Osteoblast (primary cell): ENCODE data around the gene VMAC. TPM values are rescaled to one million over a fixed set of nuclear protein-coding genes. Genes with fewer than 3 reads are reported as not detected.
A peak's percentile ranks its signal among the peaks of the same experiment; 100 is the strongest.

Source experiments
- DNase-seq: peaks from one replicate; pipeline ENCODE4 v3.0.0; 2011; ENCODE audit warnings: low spot score, mixed read lengths; ENCODE audit not compliant: insufficient read length; ENCODE audit errors: missing footprints
- H2AFZ ChIP-seq: 2 replicates; pipeline ENCODE4 v1.6.0; 2011; ENCODE audit warnings: mild to moderate bottlenecking, low read length
- H3K27ac ChIP-seq: 2 replicates; pipeline ENCODE4 v1.5.1; 2011; ENCODE audit warnings: mild to moderate bottlenecking, low read depth, low read length, moderate library complexity
- H3K27me3 ChIP-seq: 2 replicates; pipeline ENCODE4 v1.6.0; 2012; ENCODE audit warnings: mild to moderate bottlenecking, control low read depth, inconsistent platforms, low read length, moderate library complexity; ENCODE audit not compliant: insufficient read depth
- H3K36me3 ChIP-seq: 2 replicates; pipeline ENCODE4 v1.5.1; 2011; ENCODE audit warnings: mild to moderate bottlenecking, low read length, control low read depth, moderate library complexity; ENCODE audit not compliant: insufficient read depth
- H3K4me1 ChIP-seq: 2 replicates; pipeline ENCODE4 v1.5.1; 2011; ENCODE audit warnings: mild to moderate bottlenecking, low read length, control low read depth, moderate library complexity; ENCODE audit not compliant: insufficient read depth
- H3K4me2 ChIP-seq: 2 replicates; pipeline ENCODE4 v1.6.0; 2011; ENCODE audit warnings: mild to moderate bottlenecking, low read length; ENCODE audit not compliant: insufficient read depth
- H3K4me3 ChIP-seq: fragments of 200-600 bp; sonication (generic); 3 replicates; pipeline ENCODE4 v1.5.1; 2012; ENCODE audit warnings: mild to moderate bottlenecking, low read length, inconsistent platforms; ENCODE audit not compliant: insufficient read depth
- H3K79me2 ChIP-seq: 2 replicates; pipeline ENCODE4 v1.6.0; 2012; ENCODE audit warnings: mild to moderate bottlenecking, low read length, control low read depth, inconsistent platforms; ENCODE audit not compliant: insufficient read depth
- H3K9me3 ChIP-seq: 2 replicates; pipeline ENCODE4 v1.5.1; 2011; ENCODE audit warnings: low read depth, low read length, control low read depth
- H4K20me1 ChIP-seq: 2 replicates; pipeline ENCODE4 v1.6.0; 2012; ENCODE audit warnings: mild to moderate bottlenecking, low read length, control low read depth; ENCODE audit not compliant: insufficient read depth
- CTCF ChIP-seq: IDR thresholded peaks from 2 replicates; pipeline ENCODE4 v1.5.1; 2011; ENCODE audit warnings: mild to moderate bottlenecking, low read depth, low read length, moderate library complexity; ENCODE audit errors: extremely low read depth
- total RNA-seq: library from RNA; depleted of rRNA; stranded (reverse); fragments of >200 nt; gene quantifications from 2 replicates; pipeline ENCODE4 v1.2.3, GENCODE V29; 2012

Gene VMAC
- total RNA-seq, 1 donor = 12.3 TPM

DNA sequence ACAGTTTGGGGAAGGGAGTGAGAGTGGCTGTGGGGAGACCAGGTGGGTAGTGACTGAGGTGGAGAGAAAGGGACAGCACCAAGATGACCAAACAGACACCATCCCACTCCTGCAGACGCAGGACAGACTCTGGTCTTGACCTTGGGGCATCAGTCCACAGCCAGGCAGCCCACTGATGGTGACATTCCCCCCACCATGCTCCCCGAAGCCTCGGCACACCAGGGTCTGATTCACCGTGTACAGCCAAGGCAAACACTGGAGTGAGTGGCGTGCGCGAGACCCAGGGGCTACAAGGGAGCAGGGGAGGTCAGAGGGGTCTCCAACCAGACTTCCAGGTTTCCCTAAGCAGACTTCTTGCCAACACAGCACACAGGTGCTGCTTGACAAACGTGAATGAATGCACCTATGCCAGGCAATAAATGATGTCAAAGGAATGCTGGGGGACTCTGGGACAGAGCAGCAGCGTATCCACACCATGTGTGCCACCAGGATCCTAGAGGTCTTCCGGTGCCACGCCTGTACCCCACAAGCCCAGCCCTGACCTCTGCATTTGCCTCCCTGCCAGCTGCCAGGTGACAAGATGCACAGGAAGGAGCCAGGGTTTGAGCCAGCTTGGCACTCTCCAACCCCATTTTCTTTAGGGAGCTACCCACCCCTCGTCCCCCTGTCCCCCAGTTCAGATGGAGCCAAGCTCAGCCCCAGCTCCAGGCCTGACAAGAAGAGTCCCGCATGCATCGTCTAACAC lies 54.8 kb downstream of the VMAC start:
- Histone ChIP-seq H3K4me1 (peaks cover 26% of the 10 kb centered on the region), H3K27ac (no peak overlapping the region), H3K4me2 (no peak overlapping the region), H3K36me3 (peaks cover 5% of the 10 kb centered on the region), H3K9me3 (no peaks in the 10 kb centered on the region), H3K79me2 (peaks cover 90% of the 10 kb centered on the region), H2AFZ (no peak overlapping the region), H3K27me3 (no peaks in the 10 kb centered on the region), H4K20me1 (peaks cover 89% of the 10 kb centered on the region), H3K4me3 (no peak overlapping the region)
- no peak for TF ChIP-seq CTCF
- peak; percentile 68 for DNase-seq

Other genes with a start within 250 kb of the VMAC start
- gene MICOS13, start 224.4 kb upstream of the VMAC start, total RNA-seq = 21.0 and 25.9 TPM in 2 replicates
- 12.1 and 14.8 TPM in 2 replicates for gene HSD11B1L, start 223.8 kb upstream of the VMAC start, total RNA-seq
- 228 and 257 TPM in 2 replicates for gene RPL36, start 214.6 kb upstream of the VMAC start, total RNA-seq
- gene LONP1, start 184.7 kb upstream of the VMAC start, total RNA-seq = 130 and 163 TPM in 2 replicates
- gene CATSPERD, start 184.2 kb upstream of the VMAC start, total RNA-seq = under 0.01 TPM in 2 replicates
- gene PRR22, start 120.1 kb upstream of the VMAC start, total RNA-seq = 0.29 and 0.36 TPM in 2 replicates
- gene DUS3L, start 113.7 kb upstream of the VMAC start, total RNA-seq = 21.2 and 30.0 TPM in 2 replicates
- gene NRTN, start 99.8 kb upstream of the VMAC start, total RNA-seq = not detected in 2 replicates
- gene FUT6, start 65.2 kb upstream of the VMAC start, total RNA-seq = not detected in 2 replicates
- not detected in 2 replicates for gene FUT3, start 53.4 kb upstream of the VMAC start, total RNA-seq
- not detected in 2 replicates for gene FUT5, start 34.3 kb upstream of the VMAC start, total RNA-seq
- 235 and 265 TPM in 2 replicates for gene NDUFA11, start 1.1 kb upstream of the VMAC start, total RNA-seq
- gene CAPS, start 9.4 kb downstream of the VMAC start, total RNA-seq = 10.6 and 18.1 TPM in 2 replicates
- 40.5 and 42.1 TPM in 2 replicates for gene RANBP3, start 73.3 kb downstream of the VMAC start, total RNA-seq
- gene RFX2, start 205.6 kb downstream of the VMAC start, total RNA-seq = 3.8 and 6.2 TPM in 2 replicates
- gene ACSBG2, start 230.8 kb downstream of the VMAC start, total RNA-seq = not detected in 2 replicates